ENCODE results near the gene RNF223.

The RNF223 gene

GRCh38 chr1:1023700-1024099, 50.4 kb downstream of the RNF223 start:
- no peak for DNase-seq

GRCh38 chr1:1022302-1023009, 51.6 kb downstream of the RNF223 start:
- no peak for DNase-seq

DNA sequence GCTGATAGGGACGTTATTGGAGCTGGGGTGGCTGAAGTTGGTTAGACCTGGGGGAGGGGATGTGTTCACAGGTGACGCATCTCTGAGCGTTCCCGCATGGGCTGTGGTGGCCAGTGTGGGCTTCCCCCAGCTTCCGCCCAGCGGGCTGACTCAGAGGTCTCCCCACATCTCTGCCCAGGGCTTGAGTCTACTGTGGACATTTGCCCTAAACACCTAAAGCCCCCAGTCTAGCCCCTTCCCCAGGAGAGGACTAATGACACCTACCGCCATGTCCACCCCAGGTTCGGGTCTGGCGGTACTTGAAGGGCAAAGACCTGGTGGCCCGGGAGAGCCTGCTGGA, 52.2 kb downstream of the RNF223 start:
- no peak for DNase-seq

DNA sequence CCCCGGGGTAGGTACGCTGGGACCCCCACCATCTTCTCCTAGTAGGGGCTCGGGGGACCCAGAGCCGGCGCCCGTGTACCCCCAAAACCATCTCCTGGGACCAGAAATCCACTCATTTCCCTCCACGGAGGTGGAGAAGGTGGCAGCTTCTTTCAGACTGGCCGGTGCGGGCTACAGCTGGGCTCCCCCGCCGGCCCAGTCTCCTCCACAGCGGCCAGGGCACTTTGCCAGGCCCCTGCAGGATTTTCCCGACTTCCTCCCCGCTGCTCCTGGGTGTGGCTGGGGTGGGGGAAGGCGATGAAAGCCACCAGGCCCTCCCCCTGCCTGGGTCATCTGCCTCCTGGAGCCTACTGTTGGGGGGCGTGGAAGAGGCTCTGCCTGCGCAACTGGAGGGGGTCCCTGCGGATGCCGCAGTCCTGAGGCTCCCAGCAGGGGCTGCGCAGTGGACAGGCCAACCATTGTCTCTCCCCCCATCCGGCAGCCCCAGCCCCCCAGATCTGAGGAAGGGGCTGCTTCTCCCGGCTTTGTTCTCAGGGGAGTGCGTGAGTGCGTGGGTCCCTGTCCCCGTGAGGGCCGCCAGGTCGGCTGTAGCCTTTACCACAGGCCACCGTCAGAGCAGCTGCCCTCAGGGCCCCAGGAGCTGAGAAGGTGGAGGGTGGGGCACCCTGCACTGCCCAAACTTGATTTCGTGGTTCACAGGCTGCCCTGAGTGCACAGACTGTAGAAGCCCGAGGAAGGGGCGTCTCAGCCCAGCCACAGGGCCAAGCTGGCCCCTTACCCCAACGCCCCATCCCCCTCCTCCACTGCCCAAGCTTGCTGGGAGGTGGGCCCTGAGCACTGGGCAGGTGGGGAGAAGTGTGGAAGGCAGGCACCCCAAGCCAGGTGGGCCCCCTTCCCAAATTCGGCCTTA, 52.8 kb downstream of the RNF223 start:
- DNase-seq, result no peak

Data from KG1 (cell line).